H9 (cell line): Measurements from ENCODE around the gene DHRS2. TPM values are rescaled to one million over a fixed set of nuclear protein-coding genes. Genes with fewer than 3 reads are reported as not detected.

Experiments
- DNase-seq: peaks from one replicate; pipeline ENCODE4 v3.0.0-alpha.2; 2017
- H2AFZ ChIP-seq: one replicate; pipeline ENCODE4 v1.6.1; 2013; ENCODE audit warnings: mild to moderate bottlenecking, low read length, control low read depth, moderate library complexity
- H2AK5ac ChIP-seq: 2 replicates; pipeline ENCODE4 v1.6.1; 2013; ENCODE audit warnings: low read length, control low read depth, mixed read lengths; ENCODE audit not compliant: insufficient read length
- H2BK120ac ChIP-seq: one replicate; pipeline ENCODE4 v1.6.1; 2013; ENCODE audit warnings: low read depth, mild to moderate bottlenecking, low read length, control low read depth, inconsistent platforms; ENCODE audit not compliant: poor library complexity, severe bottlenecking
- H2BK12ac ChIP-seq: 2 replicates; pipeline ENCODE4 v1.6.1; 2013; ENCODE audit warnings: low read length, control low read depth, mixed read lengths, low read depth; ENCODE audit not compliant: insufficient read length
- H2BK15ac ChIP-seq: 2 replicates; pipeline ENCODE4 v1.6.1; 2013; ENCODE audit warnings: low read depth, low read length, control low read depth
- H2BK20ac ChIP-seq: one replicate; pipeline ENCODE4 v1.6.1; 2013; ENCODE audit warnings: low read depth, mild to moderate bottlenecking, low read length, control low read depth, inconsistent platforms; ENCODE audit not compliant: poor library complexity, severe bottlenecking
- H2BK5ac ChIP-seq: 2 replicates; pipeline ENCODE4 v1.6.1; 2013; ENCODE audit warnings: low read length, control low read depth, mixed read lengths; ENCODE audit not compliant: insufficient read length
- H3K14ac ChIP-seq: 2 replicates; pipeline ENCODE4 v1.6.1; 2013; ENCODE audit warnings: low read length, control low read depth; ENCODE audit not compliant: insufficient read depth
- H3K18ac ChIP-seq: 2 replicates; pipeline ENCODE4 v1.6.1; 2013; ENCODE audit warnings: low read depth, mild to moderate bottlenecking, mixed read lengths, low read length, control low read depth; ENCODE audit not compliant: insufficient read length
- H3K23ac ChIP-seq: 2 replicates; pipeline ENCODE4 v1.6.1; 2013; ENCODE audit warnings: low read length, control low read depth, mixed read lengths, low read depth; ENCODE audit not compliant: insufficient read length
- H3K23me2 ChIP-seq: 2 replicates; pipeline ENCODE4 v1.6.1; 2013; ENCODE audit warnings: low read depth, mild to moderate bottlenecking, mixed read lengths, low read length, control low read depth; ENCODE audit not compliant: insufficient read length, poor library complexity, severe bottlenecking
- H3K27ac ChIP-seq: 2 replicates; pipeline ENCODE4 v1.5.1; 2013; ENCODE audit warnings: low read length, control low read depth, mixed read lengths, low read depth; ENCODE audit not compliant: insufficient read length
- H3K27me3 ChIP-seq: 2 replicates; pipeline ENCODE4 v1.6.1; 2013; ENCODE audit warnings: low read length, control low read depth, inconsistent platforms; ENCODE audit not compliant: insufficient read depth
- H3K4ac ChIP-seq: 2 replicates; pipeline ENCODE4 v1.6.1; 2013; ENCODE audit warnings: low read depth, mild to moderate bottlenecking, control low read depth, inconsistent platforms, low read length, moderate library complexity
- H3K4me1 ChIP-seq: 2 replicates; pipeline ENCODE4 v1.6.1; 2013; ENCODE audit warnings: low read length, control low read depth, inconsistent platforms; ENCODE audit not compliant: insufficient read depth
- H3K4me2 ChIP-seq: 2 replicates; pipeline ENCODE4 v1.6.1; 2013; ENCODE audit warnings: low read length, control low read depth, mixed read lengths; ENCODE audit not compliant: insufficient read length, insufficient read depth
- H3K56ac ChIP-seq: 2 replicates; pipeline ENCODE4 v1.6.1; 2013; ENCODE audit warnings: low read depth, mild to moderate bottlenecking, mixed read lengths, low read length, control low read depth; ENCODE audit not compliant: insufficient read length
- H3K79me1 ChIP-seq: 2 replicates; pipeline ENCODE4 v1.6.1; 2013; ENCODE audit warnings: low read depth, mild to moderate bottlenecking, moderate library complexity, low read length, control low read depth, inconsistent platforms; ENCODE audit not compliant: insufficient read depth, poor library complexity, severe bottlenecking
- H3K79me2 ChIP-seq: 2 replicates; pipeline ENCODE4 v1.6.1; 2013; ENCODE audit warnings: low read length, control low read depth, inconsistent platforms; ENCODE audit not compliant: insufficient read depth
- H3K9ac ChIP-seq: 2 replicates; pipeline ENCODE4 v1.6.1; 2013; ENCODE audit warnings: low read length, control low read depth, mixed read lengths; ENCODE audit not compliant: insufficient read length; ENCODE audit errors: extremely low read depth
- H3K9me3 ChIP-seq: one replicate; pipeline ENCODE4 v1.6.1; 2013; ENCODE audit warnings: low read depth, low read length, inconsistent platforms; ENCODE audit not compliant: control insufficient read depth
- H3T11ph ChIP-seq: one replicate; pipeline ENCODE4 v1.6.1; 2013; ENCODE audit warnings: mild to moderate bottlenecking, low read length, control low read depth, inconsistent platforms
- H4K20me1 ChIP-seq: one replicate; pipeline ENCODE4 v1.6.1; 2013; ENCODE audit not compliant: control insufficient read depth, insufficient read length, insufficient read depth
- H4K5ac ChIP-seq: 2 replicates; pipeline ENCODE4 v1.6.1; 2013; ENCODE audit warnings: low read depth, mild to moderate bottlenecking, mixed read lengths, low read length, control low read depth; ENCODE audit not compliant: insufficient read length
- H4K8ac ChIP-seq: replicated peaks from 2 replicates; pipeline ENCODE4 v1.6.1; 2013; ENCODE audit warnings: low read length, control low read depth, mixed read lengths, low read depth; ENCODE audit not compliant: insufficient read length
- H4K91ac ChIP-seq: 2 replicates; pipeline ENCODE4 v1.6.1; 2013; ENCODE audit warnings: low read depth, mild to moderate bottlenecking, moderate library complexity, mixed read lengths, low read length, control low read depth; ENCODE audit not compliant: insufficient read length
- H3K27ac Mint-ChIP-seq, 3 experiments: 2 replicates in 2 of 3; 3 replicates in 1 of 3; pipeline ENCODE4 v1.8.0; 2020 to 2021; ENCODE audit warnings: mixed read lengths in 3 of 3, mild to moderate bottlenecking in 1 of 3, moderate library complexity in 1 of 3
- H3K27me3 Mint-ChIP-seq: 2 replicates; pipeline ENCODE4 v1.8.0; 2021; ENCODE audit warnings: low read depth, mild to moderate bottlenecking, moderate library complexity, mixed read lengths
- H3K36me3 Mint-ChIP-seq, 3 experiments: 2 replicates in 2 of 3; 3 replicates in 1 of 3; pipeline ENCODE4 v1.8.0; 2020 to 2021; ENCODE audit warnings: low read depth in 3 of 3, mixed read lengths in 3 of 3; ENCODE audit not compliant: insufficient read depth in 1 of 3
- H3K4me1 Mint-ChIP-seq, 2 experiments: 2 replicates each; pipeline ENCODE4 v1.8.0; 2020; ENCODE audit warnings: mixed read lengths in 2 of 2
- H3K4me3 Mint-ChIP-seq, 2 experiments: 2 replicates in 1 of 2; 3 replicates in 1 of 2; pipeline ENCODE4 v1.8.0; 2020 to 2021; ENCODE audit warnings: mild to moderate bottlenecking in 2 of 2, mixed read lengths in 2 of 2, moderate library complexity in 1 of 2
- H3K9me3 Mint-ChIP-seq, 2 experiments: 2 replicates in 1 of 2; 3 replicates in 1 of 2; pipeline ENCODE4 v1.8.0; 2020; ENCODE audit warnings: mild to moderate bottlenecking in 2 of 2, mixed read lengths in 2 of 2, moderate library complexity in 1 of 2
- CTCF ChIP-seq: fragments of 200-600 bp; sonication (generic); conservative IDR thresholded peaks from 3 replicates; pipeline ENCODE4 v1.8.0; 2021; ENCODE audit warnings: antibody characterized with exemption, mild to moderate bottlenecking
- WGBS: extraction: QIAGEN DNeasy Blood & Tissue Kit; methylation state at CpG from one replicate; pipeline ENCODE4 v1.1.7; 2013; ENCODE audit warnings: missing lambda C conversion rate, low lambda C conversion rate, mixed read lengths; ENCODE audit not compliant: insufficient read length; ENCODE audit errors: extremely low coverage; 5-methylcytosine and 5-hydroxymethylcytosine counted together
- total RNA-seq: library from RNA; stranded (reverse); gene quantifications from 2 replicates; pipeline ENCODE4 v1.2.1, GENCODE V29; 2021

The DHRS2 gene
- total RNA-seq, 1 experiment from 2014 or later = 0.66 TPM

- H3K56ac ChIP-seq = no peak overlapping the region
- H4K20me1 ChIP-seq = no peaks in the 10 kb centered on the region
- Mint-ChIP-seq H3K9me3 (peaks cover 17 to 33% of the 10 kb centered on the region in 2 experiments), H3K36me3 (peaks cover 6 to 14% (median 9%) of the 10 kb centered on the region in 3 experiments), H3K4me3 (no peak overlapping the region), H3K27me3 (peaks cover 4% of the 10 kb centered on the region), H3K4me1 (no peaks in the 10 kb centered on the region; a peak in 2 of 4 replicates), H3K27ac (no peak overlapping the region)
- no peak overlapping the region for H4K91ac ChIP-seq
- no CpG with 5 or more reads among the region's 1 CpG for WGBS
- H3K4me1 ChIP-seq = peaks cover 6% of the 10 kb centered on the region; the same call in 1 of the 2 replicates
- H2AFZ ChIP-seq = no peak overlapping the region
- H3K27me3 ChIP-seq = no peaks in the 10 kb centered on the region
- H3K23me2 ChIP-seq = no peaks in the 10 kb centered on the region
- H2BK5ac ChIP-seq = no peak overlapping the region
- H3K79me2 ChIP-seq = no peaks in the 10 kb centered on the region
- H3K27ac ChIP-seq = no peak overlapping the region
- H4K5ac ChIP-seq = no peak overlapping the region
- H3K23ac ChIP-seq = no peak overlapping the region
- H2BK120ac ChIP-seq = no peak overlapping the region
- H3K4me2 ChIP-seq = no peak overlapping the region
- H4K8ac ChIP-seq = no peak overlapping the region
- H3K4ac ChIP-seq = no peak overlapping the region
- H3K14ac ChIP-seq = no peak overlapping the region
- no peak for TF ChIP-seq CTCF
- H2AK5ac ChIP-seq = no peak overlapping the region
- H3K18ac ChIP-seq = no peak overlapping the region
- no peak overlapping the region for H2BK12ac ChIP-seq
- no peaks in the 10 kb centered on the region for H3K9me3 ChIP-seq
- H2BK15ac ChIP-seq = no peak overlapping the region
- no peak overlapping the region for H2BK20ac ChIP-seq
- no peaks in the 10 kb centered on the region for H3K79me1 ChIP-seq
- no peak overlapping the region for H3T11ph ChIP-seq
- DNase-seq = no peak
- H3K9ac ChIP-seq = no peak overlapping the region
Measured at GRCh38 chr14:23692416-23692815, 56.3 kb downstream of the DHRS2 start.
